MCF 10A (cell line): ENCODE measurements around the gene LRCH3. TPM values are rescaled to one million over a fixed set of nuclear protein-coding genes. Genes with fewer than 3 reads are reported as not detected.

ENCODE experiments used
- BruUV-seq: library from RNA; stranded (reverse); fragments of 400-500 nt; replicated peaks from 2 replicates; lab custom pipeline; 2021; lab: Mats Ljungman, UMichigan
- CTCF ChIA-PET: fragments of 300-600 bp; sonication (Branson Sonifier 250); formaldehyde crosslinking; extraction: SDS; loops from one replicate; lab custom pipeline; 2021; ENCODE audit warnings: antibody characterized with exemption, inconsistent platforms; lab: Yijun Ruan, JAX
- POLR2A ChIA-PET: fragments of 300-600, 350-650 bp; sonication (Branson Sonifier 250); formaldehyde crosslinking; extraction: SDS; loops from one replicate; lab custom pipeline; 2020; ENCODE audit warnings: antibody characterized with exemption, inconsistent platforms; lab: Yijun Ruan, JAX
- DNase-seq: peaks from one replicate; pipeline ENCODE4 v3.0.0-alpha.2; 2018; ENCODE audit not compliant: unreplicated experiment
- H3K27ac Mint-ChIP-seq: one replicate; pipeline ENCODE4 v1.8.0; 2022; ENCODE audit warnings: mild to moderate bottlenecking, low read depth, mixed read lengths; ENCODE audit not compliant: unreplicated experiment
- H3K27me3 Mint-ChIP-seq: one replicate; pipeline ENCODE4 v1.8.0; 2022; ENCODE audit warnings: mixed read lengths; ENCODE audit not compliant: insufficient read depth, unreplicated experiment
- H3K36me3 Mint-ChIP-seq: one replicate; pipeline ENCODE4 v1.8.0; 2022; ENCODE audit warnings: mild to moderate bottlenecking, moderate library complexity, mixed read lengths; ENCODE audit not compliant: insufficient read depth, unreplicated experiment
- H3K4me1 Mint-ChIP-seq: one replicate; pipeline ENCODE4 v1.8.0; 2022; ENCODE audit warnings: mixed read lengths; ENCODE audit not compliant: insufficient read depth, unreplicated experiment
- H3K4me3 Mint-ChIP-seq: one replicate; pipeline ENCODE4 v1.8.0; 2022; ENCODE audit warnings: mild to moderate bottlenecking, moderate library complexity, mixed read lengths; ENCODE audit not compliant: unreplicated experiment
- H3K9me3 Mint-ChIP-seq: one replicate; pipeline ENCODE4 v1.8.0; 2022; ENCODE audit warnings: mixed read lengths; ENCODE audit not compliant: unreplicated experiment
- intact Hi-C: fragments of 100-400 bp; cut with micrococcal nuclease; formaldehyde crosslinking; loops from 2 replicates; pipeline ENCODE4 v1.14.1; 2022
- total RNA-seq: library from RNA; stranded (reverse); gene quantifications from 2 replicates; pipeline ENCODE4 v1.2.3, GENCODE V29; 2022
- TF ChIP-seq, protein P1 (sequence below): fragments of 200-600 bp; IDR thresholded peaks from one replicate; pipeline ENCODE4 v1.8.0; 2022; ENCODE audit warnings: antibody characterized with exemption, mild to moderate bottlenecking; ENCODE audit not compliant: unreplicated experiment

LRCH3 gene
- total RNA-seq, 1 experiment from 2014 or later = 58.8 TPM

DNA sequence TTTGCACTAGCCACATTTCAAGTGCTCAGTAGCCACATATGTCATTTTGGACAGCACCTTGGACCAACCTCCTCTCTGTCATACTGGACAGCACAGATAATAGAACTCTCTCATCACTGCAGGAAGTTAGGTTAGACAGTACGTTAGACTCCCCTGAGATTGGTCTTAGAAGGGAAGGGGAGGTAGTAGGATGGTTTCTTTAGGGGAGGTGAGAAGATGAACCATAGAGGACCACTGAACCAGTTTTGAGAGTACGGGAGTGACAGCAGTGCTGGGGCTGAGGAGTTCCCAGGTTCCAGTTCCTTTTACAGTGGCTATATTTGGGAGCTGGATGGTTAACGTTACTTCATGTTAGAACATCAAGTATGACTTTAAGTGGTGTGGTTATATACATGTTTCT, 7.8 kb downstream of the LRCH3 start:
- no peak for DNase-seq
- ChIA-PET CTCF (no interaction called here), POLR2A (interaction anchor here (0.6 kb wide), 1 partner anchor 33 kb away, joined by 3 read pairs; no protein-coding TSS in a partner anchor)
- Mint-ChIP-seq H3K9me3 (no peaks in the 10 kb centered on the region), H3K27ac (no peak overlapping the region), H3K27me3 (no peaks in the 10 kb centered on the region), H3K4me1 (peaks cover 45% of the 10 kb centered on the region), H3K4me3 (no peak overlapping the region), H3K36me3 (peaks cover 7% of the 10 kb centered on the region)
- BruUV-seq = no TSS peak
- TF ChIP-seq, protein P1, sequence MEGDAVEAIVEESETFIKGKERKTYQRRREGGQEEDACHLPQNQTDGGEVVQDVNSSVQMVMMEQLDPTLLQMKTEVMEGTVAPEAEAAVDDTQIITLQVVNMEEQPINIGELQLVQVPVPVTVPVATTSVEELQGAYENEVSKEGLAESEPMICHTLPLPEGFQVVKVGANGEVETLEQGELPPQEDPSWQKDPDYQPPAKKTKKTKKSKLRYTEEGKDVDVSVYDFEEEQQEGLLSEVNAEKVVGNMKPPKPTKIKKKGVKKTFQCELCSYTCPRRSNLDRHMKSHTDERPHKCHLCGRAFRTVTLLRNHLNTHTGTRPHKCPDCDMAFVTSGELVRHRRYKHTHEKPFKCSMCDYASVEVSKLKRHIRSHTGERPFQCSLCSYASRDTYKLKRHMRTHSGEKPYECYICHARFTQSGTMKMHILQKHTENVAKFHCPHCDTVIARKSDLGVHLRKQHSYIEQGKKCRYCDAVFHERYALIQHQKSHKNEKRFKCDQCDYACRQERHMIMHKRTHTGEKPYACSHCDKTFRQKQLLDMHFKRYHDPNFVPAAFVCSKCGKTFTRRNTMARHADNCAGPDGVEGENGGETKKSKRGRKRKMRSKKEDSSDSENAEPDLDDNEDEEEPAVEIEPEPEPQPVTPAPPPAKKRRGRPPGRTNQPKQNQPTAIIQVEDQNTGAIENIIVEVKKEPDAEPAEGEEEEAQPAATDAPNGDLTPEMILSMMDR = no peak
- intact Hi-C loops = no loop called here

DNA sequence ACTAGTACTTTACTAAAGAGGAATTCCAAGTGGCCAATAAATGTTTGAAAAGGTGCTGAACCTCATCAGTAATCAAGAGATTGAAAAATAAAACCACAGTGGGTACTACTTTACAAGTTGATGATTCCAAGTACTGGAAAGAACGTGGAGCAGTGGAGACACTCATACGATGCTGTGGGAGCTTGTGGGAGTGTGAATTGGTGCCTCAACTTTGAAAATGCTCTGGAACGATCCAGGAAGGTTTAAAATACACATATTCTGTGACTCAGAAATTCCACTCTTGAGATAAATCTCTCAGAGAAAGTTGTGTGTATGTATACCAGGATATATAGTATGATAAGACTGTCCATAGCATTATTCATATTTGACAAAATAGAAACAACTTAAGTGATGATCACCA, 9.3 kb downstream of the LRCH3 start:
- TF ChIP-seq, protein P1 = no peak
- Mint-ChIP-seq H3K9me3 (no peaks in the 10 kb centered on the region), H3K36me3 (peaks cover 7% of the 10 kb centered on the region), H3K4me1 (peaks cover 33% of the 10 kb centered on the region), H3K27me3 (no peaks in the 10 kb centered on the region), H3K27ac (no peak overlapping the region), H3K4me3 (no peak overlapping the region)
- no TSS peak for BruUV-seq
- ChIA-PET POLR2A (interaction anchor here (0.6 to 1.3 kb wide), 3 partner anchors 9 to 149 kb away, joined by 3 to 4 read pairs (median 3); partner anchors contain the start of genes LRCH3 and RPL35A), CTCF (interaction anchor here (0.6 to 1.4 kb wide), 2 partner anchors 12 to 321 kb away, joined by 4 to 7 read pairs; no protein-coding TSS in a partner anchor)
- intact Hi-C loops = no loop called here
- no peak for DNase-seq

DNA sequence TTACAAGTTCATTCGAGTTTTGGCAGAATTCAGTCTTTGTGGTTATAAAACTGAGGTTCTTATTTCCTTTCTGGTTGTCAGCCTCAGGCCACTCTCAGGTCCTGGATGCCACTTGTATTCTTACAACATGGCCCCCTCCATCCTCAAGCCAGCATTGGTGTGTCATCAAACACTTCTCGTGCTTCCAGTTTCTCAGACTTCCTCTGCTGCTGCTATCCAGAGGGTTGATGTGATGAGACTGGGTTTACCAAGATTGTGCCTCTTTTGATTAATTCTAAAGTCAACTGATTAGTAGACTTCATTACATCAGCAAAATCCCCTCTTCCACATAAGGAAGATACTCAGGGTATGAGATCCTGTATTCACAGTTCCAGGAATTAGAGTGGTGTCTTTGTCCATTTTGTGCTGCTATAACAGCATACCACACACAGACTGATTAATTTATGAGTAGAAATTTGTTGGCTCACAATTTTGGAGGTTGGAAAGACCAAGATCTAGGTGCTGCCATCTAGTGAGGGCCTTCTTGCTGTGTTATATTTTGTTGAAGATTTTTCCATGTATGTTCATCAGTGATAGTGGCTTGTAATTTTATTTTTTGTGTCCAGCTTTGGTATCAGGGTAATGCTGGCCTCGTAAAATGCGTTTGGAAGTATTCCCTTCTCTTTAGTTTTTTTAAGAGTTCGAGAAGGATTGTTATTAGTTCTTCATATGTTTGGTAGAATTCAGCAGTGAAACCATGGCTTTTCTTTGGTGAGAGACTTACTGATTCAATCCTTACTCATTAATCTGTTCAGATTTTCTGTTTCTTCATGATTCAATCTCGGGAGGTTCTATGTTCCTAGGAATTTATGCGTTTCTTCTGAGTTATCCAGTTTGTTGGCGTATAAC, 11.1 kb downstream of the LRCH3 start:
- H3K9me3 Mint-ChIP-seq = no peaks in the 10 kb centered on the region
- TF ChIP-seq, protein P1 = peak; percentile 24
- intact Hi-C loops = loop anchor here (2.0 kb wide), 1 partner anchor 65 kb away; the partner anchor contains the start of gene RUBCN
- DNase-seq = peak; percentile 57
- BruUV-seq = no TSS peak
- no peaks in the 10 kb centered on the region for H3K27me3 Mint-ChIP-seq
- ChIA-PET CTCF (interaction anchor here (0.7 to 1.2 kb wide), 4 partner anchors 17 to 34 kb away, joined by 3 read pairs; no protein-coding TSS in a partner anchor), POLR2A (interaction anchor here (0.6 to 1.0 kb wide), 2 partner anchors 52 to 66 kb away, joined by 3 read pairs; partner anchors contain the start of gene FYTTD1)
- H3K36me3 Mint-ChIP-seq = peaks cover 16% of the 10 kb centered on the region
- H3K4me1 Mint-ChIP-seq = peaks cover 23% of the 10 kb centered on the region
- H3K4me3 Mint-ChIP-seq = no peak overlapping the region
- peak overlapping the region; percentile 7 for H3K27ac Mint-ChIP-seq
